T-helper 17 cell (primary cell): ENCODE measurements around the gene SORBS2. TPM values are rescaled to one million over a fixed set of nuclear protein-coding genes. Genes with fewer than 3 reads are reported as not detected.

Experiments used
- ATAC-seq: fragments of 150-1000 bp; cut with Tn5 transposase; 2 replicates; pipeline ENCODE4 v1.10.0; 2021; ENCODE audit warnings: mild to moderate bottlenecking, moderate library complexity
- DNase-seq, 3 donors: peaks; one replicate each; pipeline versions ENCODE4 v3.0.0 to v3.0.0-alpha.2; 2020 to 2021
- H3K9me3 ChIP-seq: one replicate; pipeline ENCODE4 v1.7.0; 2013; ENCODE audit warnings: low read length, mild to moderate bottlenecking; ENCODE audit not compliant: control insufficient read depth, poor library complexity, severe bottlenecking
- H3K27ac Mint-ChIP-seq: one replicate; pipeline ENCODE4 v1.8.0; 2022; ENCODE audit warnings: mild to moderate bottlenecking, moderate library complexity, mixed read lengths
- H3K27me3 Mint-ChIP-seq: one replicate; pipeline ENCODE4 v1.8.0; 2022; ENCODE audit warnings: mixed read lengths
- H3K36me3 Mint-ChIP-seq: one replicate; pipeline ENCODE4 v1.8.0; 2022; ENCODE audit warnings: low read depth, mixed read lengths
- H3K4me1 Mint-ChIP-seq: one replicate; pipeline ENCODE4 v1.8.0; 2022; ENCODE audit warnings: mild to moderate bottlenecking, mixed read lengths
- H3K4me3 Mint-ChIP-seq: one replicate; pipeline ENCODE4 v1.8.0; 2022; ENCODE audit warnings: mild to moderate bottlenecking, moderate library complexity, mixed read lengths
- total RNA-seq, 4 donors: library from RNA in 2 of 4; stranded (reverse) in 2 of 4; gene quantifications; one replicate each; pipeline ENCODE4 v1.2.3 and lab custom pipeline; 2022 to 2026

SORBS2 gene
- total RNA-seq, 2 donors from 2014 or later, result 0.07 TPM; not detected in 1

- Mint-ChIP-seq H3K27ac (no peak overlapping the region), H3K4me3 (no peak overlapping the region), H3K36me3 (no peaks in the 10 kb centered on the region), H3K27me3 (peaks cover 37% of the 10 kb centered on the region), H3K4me1 (no peaks in the 10 kb centered on the region)
- ATAC-seq (no peak), DNase-seq (no peak)
- H3K9me3 ChIP-seq, result no peaks in the 10 kb centered on the region
These were observed 2.9 kb downstream of the SORBS2 start for GRCh38 chr4:185809121-185809520.

- no peak overlapping the region for H3K4me3 Mint-ChIP-seq
- no peaks in the 10 kb centered on the region for H3K4me1 Mint-ChIP-seq
- ATAC-seq (no peak), DNase-seq (no peak)
- H3K9me3 ChIP-seq, result no peaks in the 10 kb centered on the region
- peaks cover 16% of the 10 kb centered on the region for H3K27me3 Mint-ChIP-seq
- H3K27ac Mint-ChIP-seq, result no peak overlapping the region
- H3K36me3 Mint-ChIP-seq, result no peaks in the 10 kb centered on the region
These were observed 6.0 kb downstream of the SORBS2 start for GRCh38 chr4:185805979-185806378.

GRCh38 chr4:185805262-185805802 is 6.7 kb downstream of the SORBS2 start:
- H3K9me3 ChIP-seq, result no peaks in the 10 kb centered on the region
- DNase-seq, result no peak
- H3K4me3 Mint-ChIP-seq, result no peak overlapping the region
- no peaks in the 10 kb centered on the region for H3K4me1 Mint-ChIP-seq
- H3K27me3 Mint-ChIP-seq, result peaks cover 12% of the 10 kb centered on the region
- no peaks in the 10 kb centered on the region for H3K36me3 Mint-ChIP-seq
- H3K27ac Mint-ChIP-seq, result no peak overlapping the region
- no peak for ATAC-seq

- H3K9me3 ChIP-seq, result no peaks in the 10 kb centered on the region
- Mint-ChIP-seq H3K4me1 (no peaks in the 10 kb centered on the region), H3K27me3 (peaks cover 7% of the 10 kb centered on the region), H3K4me3 (no peak overlapping the region), H3K27ac (no peak overlapping the region), H3K36me3 (no peaks in the 10 kb centered on the region)
- DNase-seq (no peak), ATAC-seq (no peak)
These were observed 9.0 kb downstream of the SORBS2 start for GRCh38 chr4:185803022-185803421.

GRCh38 chr4:185801471-185801870 is 10.5 kb downstream of the SORBS2 start:
- no peak overlapping the region for H3K4me3 Mint-ChIP-seq
- H3K9me3 ChIP-seq, result no peaks in the 10 kb centered on the region
- H3K36me3 Mint-ChIP-seq, result no peaks in the 10 kb centered on the region
- H3K27me3 Mint-ChIP-seq, result peaks cover 13% of the 10 kb centered on the region
- H3K27ac Mint-ChIP-seq, result no peak overlapping the region
- no peak for ATAC-seq
- H3K4me1 Mint-ChIP-seq, result no peaks in the 10 kb centered on the region
- no peak for DNase-seq

GRCh38 chr4:185800266-185800945 is 11.6 kb downstream of the SORBS2 start:
- no peaks in the 10 kb centered on the region for H3K36me3 Mint-ChIP-seq
- no peak overlapping the region for H3K27ac Mint-ChIP-seq
- no peaks in the 10 kb centered on the region for H3K9me3 ChIP-seq
- ATAC-seq (no peak), DNase-seq (no peak)
- no peak overlapping the region for H3K4me3 Mint-ChIP-seq
- no peaks in the 10 kb centered on the region for H3K4me1 Mint-ChIP-seq
- peaks cover 17% of the 10 kb centered on the region for H3K27me3 Mint-ChIP-seq

GRCh38 chr4:185799442-185799841 is 12.6 kb downstream of the SORBS2 start:
- no peak overlapping the region for H3K27ac Mint-ChIP-seq
- no peaks in the 10 kb centered on the region for H3K9me3 ChIP-seq

GRCh38 chr4:185797596-185798338 is 14.2 kb downstream of the SORBS2 start:
- no peak overlapping the region for H3K4me3 Mint-ChIP-seq
- no peaks in the 10 kb centered on the region for H3K4me1 Mint-ChIP-seq
- peaks cover 17% of the 10 kb centered on the region for H3K27me3 Mint-ChIP-seq
- H3K9me3 ChIP-seq, result no peaks in the 10 kb centered on the region
- H3K27ac Mint-ChIP-seq, result no peak overlapping the region
- no peak for DNase-seq
- no peaks in the 10 kb centered on the region for H3K36me3 Mint-ChIP-seq
- no peak for ATAC-seq

More at GRCh38 chr4:185799442-185799841, 12.6 kb downstream of the SORBS2 start:
- Mint-ChIP-seq H3K4me3 (no peak overlapping the region), H3K27me3 (peaks cover 17% of the 10 kb centered on the region), H3K36me3 (no peaks in the 10 kb centered on the region), H3K4me1 (no peaks in the 10 kb centered on the region)
- no peak for ATAC-seq
- DNase-seq, result no peak

- ATAC-seq, result no peak
- Mint-ChIP-seq H3K4me1 (no peaks in the 10 kb centered on the region), H3K36me3 (no peaks in the 10 kb centered on the region), H3K27me3 (peaks cover 17% of the 10 kb centered on the region), H3K4me3 (no peak overlapping the region), H3K27ac (no peak overlapping the region)
- H3K9me3 ChIP-seq, result no peaks in the 10 kb centered on the region
- no peak for DNase-seq
These were observed 15.0 kb downstream of the SORBS2 start for GRCh38 chr4:185797018-185797417.

- no peaks in the 10 kb centered on the region for H3K36me3 Mint-ChIP-seq
- H3K27me3 Mint-ChIP-seq, result peaks cover 17% of the 10 kb centered on the region
- ATAC-seq, result no peak
- no peak overlapping the region for H3K4me3 Mint-ChIP-seq
- DNase-seq, result no peak
- H3K27ac Mint-ChIP-seq, result no peak overlapping the region
- no peaks in the 10 kb centered on the region for H3K9me3 ChIP-seq
- H3K4me1 Mint-ChIP-seq, result no peaks in the 10 kb centered on the region
These were observed 15.8 kb downstream of the SORBS2 start for GRCh38 chr4:185796176-185796575.

GRCh38 chr4:185794637-185795036 is 17.4 kb downstream of the SORBS2 start:
- Mint-ChIP-seq H3K4me3 (no peak overlapping the region), H3K27me3 (peaks cover 17% of the 10 kb centered on the region), H3K36me3 (no peaks in the 10 kb centered on the region), H3K27ac (no peak overlapping the region), H3K4me1 (no peaks in the 10 kb centered on the region)
- no peaks in the 10 kb centered on the region for H3K9me3 ChIP-seq
- DNase-seq (no peak), ATAC-seq (no peak)

GRCh38 chr4:185793716-185794115 is 18.3 kb downstream of the SORBS2 start:
- H3K27me3 Mint-ChIP-seq, result peaks cover 17% of the 10 kb centered on the region
- DNase-seq (no peak), ATAC-seq (no peak)
- no peak overlapping the region for H3K27ac Mint-ChIP-seq
- H3K4me1 Mint-ChIP-seq, result no peaks in the 10 kb centered on the region
- no peaks in the 10 kb centered on the region for H3K9me3 ChIP-seq
- no peak overlapping the region for H3K4me3 Mint-ChIP-seq
- no peaks in the 10 kb centered on the region for H3K36me3 Mint-ChIP-seq

- ATAC-seq, result no peak
- H3K27me3 Mint-ChIP-seq, result peaks cover 19% of the 10 kb centered on the region
- no peak overlapping the region for H3K4me3 Mint-ChIP-seq
- no peaks in the 10 kb centered on the region for H3K36me3 Mint-ChIP-seq
- no peaks in the 10 kb centered on the region for H3K4me1 Mint-ChIP-seq
- H3K9me3 ChIP-seq, result no peaks in the 10 kb centered on the region
- DNase-seq, result no peak
- H3K27ac Mint-ChIP-seq, result no peak overlapping the region
These were observed 18.9 kb downstream of the SORBS2 start for GRCh38 chr4:185793116-185793485.
